Caco-2 (cell line): ENCODE results near the gene YPEL3. TPM values are rescaled to one million over a fixed set of nuclear protein-coding genes. Genes with fewer than 3 reads are reported as not detected.

ENCODE experiments used
- Bru-seq: library from RNA; stranded (reverse); fragments of 400-500 nt; gene quantifications from one replicate; lab custom pipeline; 2021; lab: Mats Ljungman, UMichigan
- BruChase-seq, 2 experiments: library from RNA; stranded (reverse); fragments of 400-500 nt; gene quantifications; one replicate each; lab custom pipeline; 2021; lab: Mats Ljungman, UMichigan
- BruUV-seq: library from RNA; stranded (reverse); fragments of 400-500 nt; replicated peaks from 2 replicates; lab custom pipeline; 2021; lab: Mats Ljungman, UMichigan
- CTCF ChIA-PET: fragments of 300-600 bp; sonication (Branson Sonifier 250); formaldehyde crosslinking; loops from one replicate; lab custom pipeline; 2022; ENCODE audit warnings: antibody characterized with exemption; lab: Charles Lee
- POLR2A ChIA-PET: fragments of 300-600 bp; sonication (Branson Sonifier 250); formaldehyde crosslinking; loops from one replicate; lab custom pipeline; 2022; ENCODE audit warnings: antibody characterized with exemption; lab: Charles Lee
- DNase-seq, 2 experiments: peaks; one replicate each; pipeline versions ENCODE4 v3.0.0 to v3.0.0-alpha.2; 2020 to 2022
- H3K27me3 ChIP-seq: replicated peaks from 2 replicates; pipeline ENCODE4 v1.6.0; 2011; ENCODE audit warnings: low read length; ENCODE audit not compliant: control insufficient read depth, insufficient read depth
- H3K36me3 ChIP-seq: 2 replicates; pipeline ENCODE4 v1.5.1; 2011; ENCODE audit warnings: low read length; ENCODE audit not compliant: control insufficient read depth, insufficient read depth
- H3K4me1 ChIP-seq: fragments of 250-450 bp; sonication (Bioruptor Pico); 2 replicates; pipeline ENCODE4 v1.5.1; 2020; ENCODE audit warnings: mild to moderate bottlenecking
- H3K4me3 ChIP-seq: 2 replicates; pipeline ENCODE4 v1.5.1; 2011; ENCODE audit warnings: low read depth, mild to moderate bottlenecking, control low read depth, low read length
- H3K9me3 ChIP-seq: fragments of 250-450 bp; sonication (Bioruptor Pico); 2 replicates; pipeline ENCODE4 v1.5.1; 2020; ENCODE audit warnings: mild to moderate bottlenecking, moderate library complexity
- H3K27ac Mint-ChIP-seq: one replicate; pipeline ENCODE4 v1.8.0; 2022; ENCODE audit warnings: mixed read lengths; ENCODE audit not compliant: unreplicated experiment
- H3K27me3 Mint-ChIP-seq: one replicate; pipeline ENCODE4 v1.8.0; 2022; ENCODE audit warnings: mixed read lengths; ENCODE audit not compliant: insufficient read depth, unreplicated experiment
- H3K36me3 Mint-ChIP-seq: one replicate; pipeline ENCODE4 v1.8.0; 2022; ENCODE audit warnings: mild to moderate bottlenecking, mixed read lengths; ENCODE audit not compliant: insufficient read depth, unreplicated experiment
- H3K4me1 Mint-ChIP-seq: one replicate; pipeline ENCODE4 v1.8.0; 2022; ENCODE audit warnings: low read depth, mixed read lengths; ENCODE audit not compliant: unreplicated experiment
- H3K4me3 Mint-ChIP-seq: one replicate; pipeline ENCODE4 v1.8.0; 2022; ENCODE audit warnings: mild to moderate bottlenecking, moderate library complexity, mixed read lengths; ENCODE audit not compliant: unreplicated experiment
- H3K9me3 Mint-ChIP-seq: one replicate; pipeline ENCODE4 v1.8.0; 2022; ENCODE audit warnings: mixed read lengths; ENCODE audit not compliant: unreplicated experiment
- CTCF ChIP-seq, 2 experiments: fragments of 200-600 bp in 1 of 2; IDR thresholded peaks; 1 replicate in 1 of 2; 2 replicates in 1 of 2; pipeline versions ENCODE4 v1.5.1 to v1.8.0; 2011 to 2022; ENCODE audit warnings: antibody characterized with exemption in 1 of 2, control low read depth in 1 of 2, inconsistent platforms in 1 of 2, low read depth in 1 of 2, low read length in 1 of 2, mild to moderate bottlenecking in 1 of 2, moderate library complexity in 1 of 2; ENCODE audit not compliant: insufficient read depth in 1 of 2, severe bottlenecking in 1 of 2, unreplicated experiment in 1 of 2
- intact Hi-C: fragments of 100-400 bp; cut with micrococcal nuclease; formaldehyde crosslinking; loops from one replicate; pipeline ENCODE4 v1.10.0; 2022; ENCODE audit not compliant: unreplicated experiment
- long read RNA-seq: library from polyadenylated mRNA; stranded (forward); transcript quantifications from one replicate; pipeline ENCODE4 v2.0.0, GENCODE V29; 2022
- total RNA-seq: library from RNA; stranded (reverse); gene quantifications from 2 replicates; pipeline ENCODE4 v1.2.3, GENCODE V29; 2022

YPEL3 gene
- total RNA-seq: 24.4 and 26.3 TPM in 2 replicates
- Bru-seq, nascent RNA: percentile 56 among the genes with signal in this experiment
- percentile 55 among the genes with signal in this experiment for BruChase-seq, experiment 1, labeled RNA remaining after a 2-hour chase
- percentile 69 among the genes with signal in this experiment for BruChase-seq, experiment 2, labeled RNA remaining after a 6-hour chase
- long read RNA-seq, transcript YPEL3-210 (5 exons, 371 nt): minor isoform, 6 of 38 reads
- long read RNA-seq, transcript YPEL3-201 (5 exons, 935 nt): major isoform, 21 of 38 reads
- long read RNA-seq, partial matches to known transcripts: 0 of 38 reads
- long read RNA-seq, other reads (novel, unspliced or antisense): 6 of 38 reads

GRCh38 chr16:30096105-30096861 lies at the start of gene YPEL3:
TSS of gene YPEL3 (minus strand) at chr16:30096213. CDS start at chr16:30095482, 731 bp downstream.
- H3K27me3 Mint-ChIP-seq: no peaks in the 10 kb centered on the region
- intact Hi-C loops: no loop called here
- ChIA-PET POLR2A (interaction anchor here (0.6 kb wide), 1 partner anchor 313 kb away, joined by 3 read pairs; no protein-coding TSS in a partner anchor), CTCF (no interaction called here)
- peak; percentile 90 to 93 for DNase-seq
- H3K4me1 Mint-ChIP-seq: peaks cover 18% of the 10 kb centered on the region
- Histone ChIP-seq H3K4me1 (peaks cover 21% of the 10 kb centered on the region), H3K27me3 (no peaks in the 10 kb centered on the region), H3K4me3 (peak within 1 kb of the TSS; percentile 45), H3K36me3 (no peaks in the 10 kb centered on the region), H3K9me3 (peaks cover 19% of the 10 kb centered on the region)
- TF ChIP-seq CTCF (IDR thresholded peaks at IDR 0.05; ENCODE audit: insufficient read depth in 1 of 2, low read depth in 1 of 2, low read length in 1 of 2, severe bottlenecking in 1 of 2, unreplicated experiment in 1 of 2): no peak
- TSS peak; percentile 88 for BruUV-seq
- H3K36me3 Mint-ChIP-seq: peaks cover 25% of the 10 kb centered on the region
- H3K4me3 Mint-ChIP-seq: peak within 1 kb of the TSS; percentile 72
- peaks cover 11% of the 10 kb centered on the region for H3K9me3 Mint-ChIP-seq
- H3K27ac Mint-ChIP-seq: peak within 1 kb of the TSS; percentile 85

- no peak for TF ChIP-seq CTCF (IDR thresholded peaks at IDR 0.05; ENCODE audit: insufficient read depth in 1 of 2, low read depth in 1 of 2, low read length in 1 of 2, severe bottlenecking in 1 of 2, unreplicated experiment in 1 of 2)
- no peak overlapping the region for H3K4me3 ChIP-seq
- Mint-ChIP-seq H3K27ac (no peak overlapping the region), H3K4me3 (no peak overlapping the region), H3K9me3 (no peaks in the 10 kb centered on the region), H3K27me3 (no peaks in the 10 kb centered on the region), H3K36me3 (no peaks in the 10 kb centered on the region), H3K4me1 (no peaks in the 10 kb centered on the region)
- POLR2A ChIA-PET: no interaction called here
- intact Hi-C loops: no loop called here
- BruUV-seq: no TSS peak
- no peaks in the 10 kb centered on the region for H3K27me3 ChIP-seq
- DNase-seq: no peak
- H3K9me3 ChIP-seq: peaks cover 7% of the 10 kb centered on the region
- H3K36me3 ChIP-seq: no peaks in the 10 kb centered on the region
- CTCF ChIA-PET: no interaction called here
- H3K4me1 ChIP-seq: no peaks in the 10 kb centered on the region
Observed at GRCh38 chr16:30145657-30146056, 49.6 kb upstream of the YPEL3 start.

GRCh38 chr16:30144917-30145316 lies 48.9 kb upstream of the YPEL3 start:
- POLR2A ChIA-PET: no interaction called here
- no TSS peak for BruUV-seq
- Histone ChIP-seq H3K9me3 (peaks cover 7% of the 10 kb centered on the region), H3K4me1 (peaks cover 6% of the 10 kb centered on the region; the same call in 1 of the 2 replicates), H3K36me3 (no peaks in the 10 kb centered on the region), H3K4me3 (no peak overlapping the region), H3K27me3 (no peaks in the 10 kb centered on the region)
- no peak for DNase-seq
- Mint-ChIP-seq H3K27me3 (no peaks in the 10 kb centered on the region), H3K4me1 (peaks cover 4% of the 10 kb centered on the region), H3K27ac (no peak overlapping the region), H3K9me3 (no peaks in the 10 kb centered on the region), H3K4me3 (no peak overlapping the region), H3K36me3 (no peaks in the 10 kb centered on the region)
- intact Hi-C loops: no loop called here
- TF ChIP-seq CTCF (IDR thresholded peaks at IDR 0.05; ENCODE audit: insufficient read depth in 1 of 2, low read depth in 1 of 2, low read length in 1 of 2, severe bottlenecking in 1 of 2, unreplicated experiment in 1 of 2): no peak
- CTCF ChIA-PET: no interaction called here
